ENCODE measurements around the gene TEX11.
"Not testable (repeated sequence)": the region's sequence is repeated elsewhere in the genome, so short reads cannot be mapped to it uniquely, and the experiment has no call there.

- TF ChIP-seq CTCF (IDR thresholded peaks at IDR 0.05; ENCODE audit: low read length); EZH2 (IDR thresholded peaks at IDR 0.05; ENCODE audit: borderline replicate concordance, low read length): not testable (repeated sequence)
Measured at GRCh38 chrX:70647910-70648309, 260.6 kb downstream of the TEX11 start.
